A172 (cell line): ENCODE measurements around the gene IGLL5. TPM values are rescaled to one million over a fixed set of nuclear protein-coding genes. Genes with fewer than 3 reads are reported as not detected.

Experiments used
- DNase-seq: peaks from one replicate; pipeline ENCODE4 v3.0.0-alpha.2; 2015; ENCODE audit warnings: low spot score
- total RNA-seq: library from RNA; depleted of rRNA; stranded (reverse); fragments of >200 nt; shearing (Covaris generic); gene quantifications from 2 replicates; pipeline ENCODE4 v1.2.3, GENCODE V29; 2014

IGLL5 gene
- total RNA-seq, 1 experiment from 2014 or later = not detected

GRCh38 chr22:22863001-22863400, 24.6 kb upstream of the IGLL5 start:
- no peak for DNase-seq

- no peak for DNase-seq
Observed at GRCh38 chr22:22865311-22866072, 22.1 kb upstream of the IGLL5 start.

- DNase-seq = no peak
Observed at GRCh38 chr22:22866381-22867111, 21.1 kb upstream of the IGLL5 start.

GRCh38 chr22:22867996-22868715, 19.5 kb upstream of the IGLL5 start:
- no peak for DNase-seq

- no peak for DNase-seq
Observed at GRCh38 chr22:22870577-22871404, 16.8 kb upstream of the IGLL5 start.

- no peak for DNase-seq
Observed at GRCh38 chr22:22871536-22872278, 15.9 kb upstream of the IGLL5 start.

- no peak for DNase-seq
Observed at GRCh38 chr22:22872722-22873708, 14.6 kb upstream of the IGLL5 start.

GRCh38 chr22:22877523-22878210, 9.9 kb upstream of the IGLL5 start:
- DNase-seq = peak; percentile 33

GRCh38 chr22:22878211-22878570, 9.4 kb upstream of the IGLL5 start:
- no peak for DNase-seq

GRCh38 chr22:22878801-22879674, 8.6 kb upstream of the IGLL5 start:
- no peak for DNase-seq

- no peak for DNase-seq
Observed at GRCh38 chr22:22879675-22880155, 7.9 kb upstream of the IGLL5 start.

GRCh38 chr22:22880645-22881044, 7.0 kb upstream of the IGLL5 start:
- DNase-seq = no peak

GRCh38 chr22:22881116-22882000, 6.3 kb upstream of the IGLL5 start:
- DNase-seq = no peak

GRCh38 chr22:22882033-22882717, 5.4 kb upstream of the IGLL5 start:
- no peak for DNase-seq

- no peak for DNase-seq
Observed at GRCh38 chr22:22883090-22883727, 4.4 kb upstream of the IGLL5 start.
